Fibroblast of skin of scalp (primary cell): ENCODE data around the gene PIK3IP1. TPM values are rescaled to one million over a fixed set of nuclear protein-coding genes. Genes with fewer than 3 reads are reported as not detected.
"Not testable (repeated sequence)": the region's sequence is repeated elsewhere in the genome, so short reads cannot be mapped to it uniquely, and the experiment has no call there.

ENCODE experiments used
- DNase-seq: peaks from one replicate; pipeline ENCODE4 v3.0.0-alpha.2; 2013
- polyA plus RNA-seq, 2 experiments: library from polyadenylated mRNA; unstranded; fragments of 120-200 nt; gene quantifications; one replicate each; pipeline ENCODE4 v1.2.1, GENCODE V29; 2013; ENCODE audit not compliant: insufficient read length in 2 of 2

The PIK3IP1 gene, protein sequence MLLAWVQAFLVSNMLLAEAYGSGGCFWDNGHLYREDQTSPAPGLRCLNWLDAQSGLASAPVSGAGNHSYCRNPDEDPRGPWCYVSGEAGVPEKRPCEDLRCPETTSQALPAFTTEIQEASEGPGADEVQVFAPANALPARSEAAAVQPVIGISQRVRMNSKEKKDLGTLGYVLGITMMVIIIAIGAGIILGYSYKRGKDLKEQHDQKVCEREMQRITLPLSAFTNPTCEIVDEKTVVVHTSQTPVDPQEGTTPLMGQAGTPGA
- 1.7 TPM for polyA plus RNA-seq (2013, experiment 1 of 2; ENCODE audit: insufficient read length)
- polyA plus RNA-seq (2013, experiment 2 of 2; ENCODE audit: insufficient read length): 1.7 TPM

DNA sequence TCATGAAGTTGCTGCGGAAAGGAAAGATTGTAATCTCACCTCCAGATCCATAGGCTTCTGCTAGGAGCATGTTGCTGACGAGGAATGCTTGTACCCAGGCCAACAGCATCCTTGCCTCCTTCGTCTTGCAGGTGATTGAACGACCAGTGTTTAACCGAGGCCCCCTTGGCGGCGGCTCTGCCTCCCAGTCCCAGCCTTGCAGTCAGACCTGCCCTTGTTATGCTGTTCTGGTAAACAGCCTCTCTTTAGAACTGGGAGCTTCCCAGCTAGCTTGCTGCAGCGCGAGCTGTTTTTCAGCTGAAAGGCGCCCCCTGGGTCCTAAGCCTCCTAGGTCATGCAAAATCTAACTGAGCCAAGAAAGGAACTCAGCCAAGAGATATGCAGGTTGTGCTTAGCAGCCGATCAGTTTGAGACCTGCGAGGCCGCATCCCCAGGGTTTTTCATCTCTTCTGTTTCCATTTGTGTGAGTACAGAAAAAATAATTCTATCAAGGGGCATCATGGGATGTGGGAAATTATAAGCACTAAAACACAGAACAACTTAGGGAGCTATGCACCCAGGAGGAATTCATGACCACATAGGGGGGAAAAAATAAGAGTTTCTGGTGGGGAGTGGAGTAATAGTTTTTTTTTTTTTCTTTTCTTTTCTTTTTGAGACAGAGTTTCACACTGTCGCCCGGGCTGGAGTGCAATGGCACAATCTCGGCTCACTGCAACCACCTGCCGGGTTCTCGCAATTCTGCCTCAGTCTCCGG is at the start of gene PIK3IP1:
Gene PIK3IP1 (minus strand): TSS at position 253 of the 754 bp plus-strand sequence. CDS start 144 bp downstream, at position 109.
- peak; percentile 74 for DNase-seq

DNA sequence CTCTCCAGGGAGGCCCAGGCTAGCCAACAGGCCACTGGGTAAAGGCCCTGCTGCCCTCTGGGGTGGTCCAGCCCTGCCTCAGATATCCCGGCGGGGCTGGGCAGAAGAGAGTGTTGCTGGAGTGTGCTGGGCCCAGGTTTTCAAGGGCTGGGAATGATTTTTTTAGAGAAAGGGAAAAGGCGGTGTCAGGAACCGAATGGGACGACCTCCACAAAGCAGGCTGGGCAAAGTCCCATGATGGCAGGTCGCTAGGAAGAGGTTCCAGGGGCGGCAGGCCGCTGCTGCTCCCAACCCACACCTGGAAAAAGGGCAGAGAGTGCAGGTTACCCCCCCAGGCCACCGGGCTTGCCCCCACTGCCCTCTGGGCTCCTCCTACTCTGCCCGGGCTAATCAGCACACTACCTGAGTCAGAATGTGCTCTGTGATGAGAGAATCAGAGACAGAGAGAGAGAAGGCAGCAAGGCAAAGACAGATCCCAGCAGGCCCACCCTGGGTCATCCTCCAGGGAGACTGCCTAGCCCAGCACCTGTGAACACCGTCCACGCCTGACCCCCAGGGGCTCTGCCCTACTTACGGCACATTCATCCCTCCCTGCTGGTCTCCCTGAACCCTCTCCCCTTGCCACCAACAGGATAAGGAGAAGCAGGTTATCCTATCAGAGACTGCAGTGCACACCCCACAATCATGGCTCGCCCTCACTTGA is 49.2 kb upstream of the PIK3IP1 start:
- no peak for DNase-seq

DNA sequence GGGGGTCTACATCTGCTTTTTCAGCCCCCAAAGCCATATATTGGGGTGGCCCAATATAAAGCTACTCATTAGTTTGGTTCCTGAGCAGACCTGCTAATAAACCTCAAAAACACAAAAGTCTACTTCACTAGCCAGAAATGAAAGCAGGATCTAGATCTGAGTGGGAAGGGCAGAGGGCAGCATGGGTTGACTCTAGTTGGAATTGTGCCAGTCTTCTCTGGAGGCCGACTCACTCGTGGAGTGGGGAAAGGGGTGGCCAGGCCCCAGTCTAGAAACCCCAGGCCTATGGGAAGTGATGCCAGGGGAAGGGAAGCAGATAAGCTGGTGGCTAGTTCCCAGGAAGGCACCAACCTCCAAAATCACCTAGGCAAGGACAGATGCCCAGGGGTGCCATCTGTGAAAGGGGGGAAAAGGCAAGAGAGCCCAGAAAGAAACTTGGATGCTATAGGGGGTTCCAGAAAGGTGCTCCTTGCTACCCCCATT is 48.5 kb upstream of the PIK3IP1 start:
- DNase-seq: no peak

DNA sequence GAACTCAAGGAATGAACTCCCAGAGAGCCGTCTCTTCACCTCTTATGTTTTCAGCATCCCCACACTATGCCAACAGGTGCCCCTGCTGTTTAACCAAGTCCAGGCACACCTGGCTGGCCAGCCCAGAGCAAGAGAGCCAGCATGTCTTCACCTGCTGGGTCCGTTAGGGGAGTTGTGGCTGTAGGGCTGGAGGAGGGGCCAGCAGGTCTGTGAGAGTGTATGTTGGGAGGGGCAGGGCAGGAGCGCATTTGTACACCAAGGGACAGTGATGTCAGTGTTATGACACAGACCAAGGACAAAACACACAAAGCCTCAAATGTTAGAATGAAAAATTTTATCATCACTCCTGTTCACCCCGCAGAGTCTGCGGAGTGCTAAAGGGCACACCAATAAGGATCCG is 48.1 kb upstream of the PIK3IP1 start:
- DNase-seq: no peak

DNA sequence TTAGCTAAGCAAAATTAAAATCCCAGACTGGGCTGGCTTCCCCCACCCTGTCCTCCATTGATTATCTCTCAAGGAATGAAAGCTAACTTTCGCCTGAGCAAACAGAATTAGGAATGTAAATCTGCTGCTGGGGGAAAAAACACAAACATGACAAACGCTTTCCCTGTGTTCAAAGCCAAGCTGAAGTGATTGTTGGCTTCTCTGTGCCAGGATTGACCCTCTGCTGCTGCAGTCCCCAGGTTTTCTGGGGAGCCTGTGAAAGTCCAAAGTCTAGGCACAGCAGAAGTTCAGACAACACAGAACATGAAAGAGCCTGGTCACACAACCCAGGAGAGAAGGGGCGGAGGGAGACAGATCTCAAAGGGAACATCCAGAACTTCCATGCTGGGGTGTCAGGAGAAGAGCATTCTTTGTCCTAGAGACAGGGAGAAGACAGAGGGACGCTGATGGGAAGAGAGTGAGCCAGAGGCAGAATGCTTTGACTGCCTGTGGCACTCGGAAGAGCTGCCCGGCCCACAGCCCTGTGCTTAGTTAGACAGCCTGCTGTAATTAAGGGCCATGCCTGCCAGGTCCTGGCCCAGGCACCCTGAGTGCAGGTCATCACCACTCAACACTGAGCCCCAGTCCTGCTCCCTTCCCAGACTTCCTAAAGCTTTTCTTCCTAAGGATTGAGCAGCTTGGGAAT is 47.0 kb upstream of the PIK3IP1 start:
- DNase-seq: no peak

- DNase-seq: no peak
Measured at GRCh38 chr22:31337178-31337577, 44.9 kb upstream of the PIK3IP1 start.

GRCh38 chr22:31334329-31334728 is 42.0 kb upstream of the PIK3IP1 start:
- DNase-seq: no peak

- no peak for DNase-seq
Measured at GRCh38 chr22:31333641-31334040, 41.4 kb upstream of the PIK3IP1 start.

GRCh38 chr22:31332886-31333285 is 40.6 kb upstream of the PIK3IP1 start:
- no peak for DNase-seq

DNA sequence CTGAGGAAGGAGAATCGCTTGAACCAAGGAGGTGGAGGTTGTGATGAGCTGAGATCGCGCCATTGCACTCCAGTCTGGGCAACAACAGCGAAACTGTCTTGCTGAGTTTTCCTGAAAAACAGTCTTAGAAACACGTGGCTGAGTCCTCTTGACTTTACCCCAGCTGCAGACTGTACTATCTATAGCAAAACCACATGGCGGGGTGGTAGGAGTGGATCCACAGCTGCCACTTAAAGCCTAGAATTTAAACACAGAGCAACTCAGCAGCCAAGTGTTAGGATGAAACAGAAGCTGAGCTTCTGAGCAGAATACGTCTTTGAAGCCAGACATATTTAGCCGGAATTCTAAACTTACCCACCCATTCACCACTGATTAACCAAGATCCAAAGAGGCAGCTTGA is 39.7 kb upstream of the PIK3IP1 start:
- no peak for DNase-seq

GRCh38 chr22:31329453-31330215 is 37.3 kb upstream of the PIK3IP1 start:
- DNase-seq: no peak

GRCh38 chr22:31329029-31329428 is 36.7 kb upstream of the PIK3IP1 start:
- no peak for DNase-seq

GRCh38 chr22:31328544-31328960 is 36.3 kb upstream of the PIK3IP1 start:
- no peak for DNase-seq

DNA sequence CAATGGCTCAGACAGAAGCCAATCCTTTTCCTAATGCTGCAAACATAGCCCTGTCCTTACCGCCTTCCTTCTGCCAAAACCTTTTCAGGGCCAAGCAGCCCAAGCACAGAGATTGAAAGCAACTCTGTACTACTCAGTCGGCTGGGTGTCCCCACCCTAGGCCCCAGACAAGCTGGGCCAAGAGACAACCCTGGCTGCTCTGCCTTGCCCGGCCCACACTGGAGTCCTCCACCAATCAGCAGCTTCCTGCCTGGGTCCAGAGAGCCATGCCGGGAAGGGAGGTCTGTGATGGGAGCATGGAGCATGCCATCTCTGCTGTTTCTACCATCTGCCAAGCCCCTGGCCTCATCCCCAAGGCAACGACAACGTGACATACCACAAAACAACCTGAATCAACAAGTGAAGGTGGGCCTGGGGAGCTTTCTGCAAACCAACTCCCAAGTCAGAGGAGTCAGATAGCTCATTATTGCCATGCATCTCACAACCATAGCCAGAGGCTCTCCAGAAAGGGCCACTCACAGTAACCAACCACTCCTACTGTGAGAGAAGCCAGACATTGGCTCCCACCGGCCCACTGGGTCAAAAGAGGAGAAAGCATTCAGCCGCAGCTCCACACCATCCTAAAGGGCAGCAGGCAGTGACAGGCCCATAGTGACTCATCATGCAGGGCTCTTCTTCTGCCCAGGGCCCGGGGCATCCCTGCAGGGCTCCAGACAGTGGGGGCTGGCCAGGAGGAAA is 35.7 kb upstream of the PIK3IP1 start:
- no peak for DNase-seq

GRCh38 chr22:31326877-31327276 is 34.6 kb upstream of the PIK3IP1 start:
- DNase-seq: no peak

- DNase-seq: no peak
Measured at GRCh38 chr22:31323578-31324550, 31.6 kb upstream of the PIK3IP1 start.

DNA sequence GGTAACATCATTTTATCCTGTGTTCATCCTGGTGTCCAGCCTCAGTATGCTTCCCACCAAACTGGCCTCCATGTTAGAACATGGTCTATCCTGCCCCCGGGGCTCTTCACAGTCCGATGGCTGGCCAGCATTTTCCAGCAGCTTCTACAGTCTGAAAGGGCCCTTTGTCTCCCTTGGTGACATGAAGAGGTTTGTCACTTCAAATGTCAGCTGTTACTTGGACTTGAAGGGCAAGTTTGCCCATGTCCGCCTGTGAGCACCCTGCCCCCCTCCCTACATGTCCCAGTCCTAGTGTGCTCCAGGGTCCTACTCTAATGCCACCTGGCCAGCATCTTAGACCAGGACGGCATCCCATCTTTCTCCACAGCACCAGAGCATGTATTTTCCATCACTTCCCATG is 29.1 kb upstream of the PIK3IP1 start:
- DNase-seq: no peak

DNA sequence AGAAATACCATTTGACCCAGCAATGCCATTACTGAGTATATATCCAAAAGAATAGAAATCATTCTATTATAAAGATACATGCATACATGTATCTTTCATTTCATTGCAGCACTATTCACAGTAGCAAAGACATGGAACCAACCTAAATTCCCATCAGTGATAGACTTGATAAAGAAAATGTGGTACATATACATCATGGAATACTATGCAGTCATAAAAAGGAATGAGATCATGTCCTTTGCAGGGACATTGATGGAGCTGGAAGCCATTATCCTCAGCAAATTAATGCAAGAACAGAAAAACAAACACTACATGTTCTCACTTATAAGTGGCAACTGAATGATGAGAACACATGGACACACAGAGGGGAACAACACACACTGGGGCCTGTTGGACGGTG is 21.9 kb upstream of the PIK3IP1 start:
- DNase-seq: not testable (repeated sequence)

GRCh38 chr22:31313366-31314147 is 21.3 kb upstream of the PIK3IP1 start:
- peak; percentile 56 for DNase-seq
